MV-4-11 (cell line): ENCODE measurements around the gene ACMSD.
"Not testable (repeated sequence)": the region's sequence is repeated elsewhere in the genome, so short reads cannot be mapped to it uniquely, and the experiment has no call there.

ENCODE experiments used
- DNase-seq: peaks from one replicate; lab custom pipeline; 2025; lab: John Stamatoyannopoulos, UW

Gene ACMSD

GRCh38 chr2:134838143-134838620 is at the start of gene ACMSD:
TSS of gene ACMSD (plus strand) at chr2:134838616. CDS start at chr2:134838683, 67 bp downstream.
- no peak for DNase-seq

- DNase-seq, result no peak
Observed at GRCh38 chr2:134790487-134790886, 47.9 kb upstream of the ACMSD start.

GRCh38 chr2:134791616-134792015 is 46.8 kb upstream of the ACMSD start:
- no peak for DNase-seq

GRCh38 chr2:134792186-134792585 is 46.2 kb upstream of the ACMSD start:
- DNase-seq, result no peak

- DNase-seq, result no peak
Observed at GRCh38 chr2:134795765-134796164, 42.7 kb upstream of the ACMSD start.

GRCh38 chr2:134796373-134796772 is 42.0 kb upstream of the ACMSD start:
- DNase-seq, result no peak

GRCh38 chr2:134799936-134800335 is 38.5 kb upstream of the ACMSD start:
- DNase-seq, result no peak

GRCh38 chr2:134800341-134800740 is 38.1 kb upstream of the ACMSD start:
- DNase-seq, result no peak

GRCh38 chr2:134803609-134804405 is 34.6 kb upstream of the ACMSD start:
- DNase-seq, result not testable (repeated sequence)

GRCh38 chr2:134815741-134816140 is 22.7 kb upstream of the ACMSD start:
- no peak for DNase-seq

GRCh38 chr2:134818321-134818720 is 20.1 kb upstream of the ACMSD start:
- DNase-seq, result no peak

- no peak for DNase-seq
Observed at GRCh38 chr2:134819334-134819733, 19.1 kb upstream of the ACMSD start.

GRCh38 chr2:134823431-134823830 is 15.0 kb upstream of the ACMSD start:
- no peak for DNase-seq

GRCh38 chr2:134823832-134824231 is 14.6 kb upstream of the ACMSD start:
- DNase-seq, result no peak

- DNase-seq, result not testable (repeated sequence)
Observed at GRCh38 chr2:134825716-134826115, 12.7 kb upstream of the ACMSD start.

GRCh38 chr2:134835471-134835870 is 2.9 kb upstream of the ACMSD start:
- no peak for DNase-seq

- DNase-seq, result no peak
Observed at GRCh38 chr2:134836986-134837385, 1.4 kb upstream of the ACMSD start.

GRCh38 chr2:134839649-134840048 is 1.2 kb downstream of the ACMSD start:
- DNase-seq, result no peak

- DNase-seq, result no peak
Observed at GRCh38 chr2:134842930-134843490, 4.6 kb downstream of the ACMSD start.

GRCh38 chr2:134843968-134844367 is 5.6 kb downstream of the ACMSD start:
- DNase-seq, result no peak

- DNase-seq, result no peak
Observed at GRCh38 chr2:134845028-134845427, 6.6 kb downstream of the ACMSD start.

- DNase-seq, result no peak
Observed at GRCh38 chr2:134845719-134846118, 7.3 kb downstream of the ACMSD start.

- no peak for DNase-seq
Observed at GRCh38 chr2:134846213-134846612, 7.8 kb downstream of the ACMSD start.

- not testable (repeated sequence) for DNase-seq
Observed at GRCh38 chr2:134847582-134847981, 9.2 kb downstream of the ACMSD start.
